ENCODE results near the gene CISTR. TPM values are rescaled to one million over a fixed set of nuclear protein-coding genes. Genes with fewer than 3 reads are reported as not detected.

The CISTR gene
- total and polyA plus RNA-seq, 2 experiments from 2014 or later, result not detected

DNA sequence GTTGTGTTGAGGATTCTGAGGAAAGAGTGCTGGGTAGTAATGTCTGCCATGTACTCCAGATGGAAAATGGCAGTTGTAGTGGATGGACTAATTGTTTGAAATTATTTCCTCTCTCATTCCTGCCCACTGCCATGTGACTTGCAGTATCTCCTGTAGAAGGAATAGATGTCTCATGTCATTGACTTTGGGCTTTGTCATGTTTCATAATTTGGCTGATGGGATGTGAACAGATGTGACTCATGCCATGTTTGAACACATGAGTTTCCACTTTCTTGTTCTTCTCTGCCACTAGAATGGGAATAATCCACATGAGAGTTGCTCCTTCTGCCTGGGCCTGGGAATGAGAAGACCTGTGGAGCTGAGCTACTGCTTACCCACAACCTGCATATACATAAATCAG lies 22.1 kb downstream of the CISTR start:
- H2AFZ ChIP-seq, result no peak overlapping the region
- TF ChIP-seq CTCF (IDR thresholded peaks at IDR 0.05; ENCODE audit: poor library complexity), result no peak
- TF ChIP-seq EZH2phosphoT487 (IDR thresholded peaks at IDR 0.05; ENCODE audit: low read depth, severe bottlenecking, unreplicated experiment), result no peak
- TF ChIP-seq EZH2 (IDR thresholded peaks at IDR 0.05; ENCODE audit: borderline replicate concordance), result no peak
- no peak overlapping the region for H3K4me2 ChIP-seq
- H3K9me2 ChIP-seq (replicated peaks; ENCODE audit: insufficient read depth), result no peaks in the 10 kb centered on the region
- H3K36me3 ChIP-seq (replicated peaks; ENCODE audit: insufficient read depth, low read depth), result no peaks in the 10 kb centered on the region
- peaks cover 6% of the 10 kb centered on the region for H3K4me1 ChIP-seq (ENCODE audit: insufficient read depth)
- H3K27ac ChIP-seq, result no peak overlapping the region
- peaks cover 4% of the 10 kb centered on the region for H3K79me2 ChIP-seq
- no peak overlapping the region for H3K4me3 ChIP-seq
- peaks cover 21% of the 10 kb centered on the region for H3K27me3 ChIP-seq
- no peaks in the 10 kb centered on the region for H3K9me3 ChIP-seq (ENCODE audit: low read depth)
- no peaks in the 10 kb centered on the region for H4K20me1 ChIP-seq (ENCODE audit: insufficient read depth, poor library complexity, severe bottlenecking)
- DNase-seq (ENCODE audit: low spot score), result no peak

GRCh38 chr12:53728206-53728605 lies 23.6 kb downstream of the CISTR start:
- TF ChIP-seq EZH2 (IDR thresholded peaks at IDR 0.05; ENCODE audit: borderline replicate concordance), result no peak
- Histone ChIP-seq H3K4me3 (no peak overlapping the region), H3K9me3 (ENCODE audit: low read depth) (no peaks in the 10 kb centered on the region), H3K79me2 (peaks cover 4% of the 10 kb centered on the region), H3K9me2 (replicated peaks; ENCODE audit: insufficient read depth) (no peaks in the 10 kb centered on the region), H3K27me3 (peaks cover 10% of the 10 kb centered on the region), H3K36me3 (replicated peaks; ENCODE audit: insufficient read depth, low read depth) (no peaks in the 10 kb centered on the region), H2AFZ (peak overlapping the region; percentile 46), H3K4me1 (ENCODE audit: insufficient read depth) (peaks cover 6% of the 10 kb centered on the region), H3K27ac (no peak overlapping the region), H3K4me2 (peak overlapping the region; percentile 69), H4K20me1 (ENCODE audit: insufficient read depth, poor library complexity, severe bottlenecking) (no peaks in the 10 kb centered on the region)
- 36% methylated on average over 7 of the region's 7 CpGs for WGBS (ENCODE audit: low lambda C conversion rate, missing lambda C conversion rate)
- no peak for DNase-seq (ENCODE audit: low spot score)

GRCh38 chr12:53727310-53728041 lies 24.3 kb downstream of the CISTR start, which contains the start of gene CALCOCO1:
Gene CALCOCO1, minus strand, starts transcription at chr12:53727452. Its CDS starts 2,210 bp downstream, at chr12:53725242.
- Histone ChIP-seq H4K20me1 (ENCODE audit: insufficient read depth, poor library complexity, severe bottlenecking) (no peaks in the 10 kb centered on the region), H3K4me2 (peak within 1 kb of the TSS; percentile 81), H3K79me2 (peaks cover 4% of the 10 kb centered on the region), H3K9me2 (replicated peaks; ENCODE audit: insufficient read depth) (no peaks in the 10 kb centered on the region), H3K4me1 (ENCODE audit: insufficient read depth) (peaks cover 6% of the 10 kb centered on the region), H3K9me3 (ENCODE audit: low read depth) (no peaks in the 10 kb centered on the region), H3K27me3 (peaks cover 5% of the 10 kb centered on the region), H3K36me3 (replicated peaks; ENCODE audit: insufficient read depth, low read depth) (no peaks in the 10 kb centered on the region), H2AFZ (peak within 1 kb of the TSS; percentile 46), H3K4me3 (peak within 1 kb of the TSS; percentile 35), H3K27ac (no peak within 1 kb of the TSS)
- TF ChIP-seq CTCF (IDR thresholded peaks at IDR 0.05; ENCODE audit: poor library complexity) (no peak), EZH2 (IDR thresholded peaks at IDR 0.05; ENCODE audit: borderline replicate concordance) (no peak), EZH2phosphoT487 (IDR thresholded peaks at IDR 0.05; ENCODE audit: low read depth, severe bottlenecking, unreplicated experiment) (no peak)
- 3% methylated on average over 38 of the region's 38 CpGs for WGBS (ENCODE audit: low lambda C conversion rate, missing lambda C conversion rate)
- peak; percentile 98 for DNase-seq (ENCODE audit: low spot score)

DNA sequence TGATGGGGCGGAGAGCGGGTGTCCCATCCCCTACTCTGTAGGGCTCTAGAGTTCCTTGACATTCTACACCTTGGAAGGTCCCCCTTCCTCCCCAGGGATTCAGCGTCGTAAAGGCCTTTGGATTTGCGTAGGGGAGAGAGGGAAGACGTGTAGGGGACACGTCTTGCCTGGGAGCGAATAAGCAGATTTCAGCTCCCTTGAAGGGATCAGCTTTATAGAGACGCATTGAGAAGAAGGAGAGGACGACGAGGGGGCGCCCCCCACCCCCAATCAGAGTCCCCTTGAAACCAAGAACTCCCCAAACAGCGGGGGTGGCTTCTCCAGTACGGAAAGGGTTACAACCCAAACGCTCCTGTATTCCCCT lies 24.9 kb downstream of the CISTR start:
- Histone ChIP-seq H3K9me3 (ENCODE audit: low read depth) (no peaks in the 10 kb centered on the region), H3K9me2 (replicated peaks; ENCODE audit: insufficient read depth) (no peaks in the 10 kb centered on the region), H3K36me3 (replicated peaks; ENCODE audit: insufficient read depth, low read depth) (no peaks in the 10 kb centered on the region), H3K27ac (no peak overlapping the region), H3K27me3 (peaks cover under 1% of the 10 kb centered on the region), H4K20me1 (ENCODE audit: insufficient read depth, poor library complexity, severe bottlenecking) (no peaks in the 10 kb centered on the region), H3K4me1 (ENCODE audit: insufficient read depth) (peaks cover 6% of the 10 kb centered on the region), H2AFZ (peak overlapping the region; percentile 4), H3K4me3 (peak overlapping the region; percentile 27), H3K79me2 (peaks cover 4% of the 10 kb centered on the region), H3K4me2 (peak overlapping the region; percentile 81)
- TF ChIP-seq CTCF (IDR thresholded peaks at IDR 0.05; ENCODE audit: poor library complexity) (no peak), EZH2phosphoT487 (IDR thresholded peaks at IDR 0.05; ENCODE audit: low read depth, severe bottlenecking, unreplicated experiment) (no peak)
- 5% methylated on average over 15 of the region's 15 CpGs for WGBS (ENCODE audit: low lambda C conversion rate, missing lambda C conversion rate)
- no peak for DNase-seq (ENCODE audit: low spot score)

Measured in hepatocyte (in vitro differentiated cells).